CD4-positive, alpha-beta T cell (primary cell): ENCODE measurements around the gene FHOD3. TPM values are rescaled to one million over a fixed set of nuclear protein-coding genes. Genes with fewer than 3 reads are reported as not detected.

Experiments
- ATAC-seq: fragments of 200-7000 bp; cut with Tn5 transposase; one replicate; pipeline ENCODE4 v1.10.0; 2022; ENCODE audit warnings: mild to moderate bottlenecking; ENCODE audit not compliant: poor library complexity
- CTCF ChIA-PET: fragments of 350-600 bp; sonication (Branson Sonifier 250); formaldehyde crosslinking; loops from one replicate; lab custom pipeline; 2021; ENCODE audit warnings: antibody characterized with exemption, inconsistent platforms; lab: Charles Lee
- POLR2A ChIA-PET: fragments of 350-600 bp; sonication (Branson Sonifier 250); formaldehyde crosslinking; loops from one replicate; lab custom pipeline; 2021; ENCODE audit warnings: antibody characterized with exemption, inconsistent platforms; lab: Charles Lee
- DNase-seq, 14 experiments: peaks; one replicate each; pipeline ENCODE4 v3.0.0-alpha.2; 2013 to 2020; ENCODE audit warnings: mixed read lengths in 2 of 14
- H3K27ac ChIP-seq, 2 donors: one replicate each; pipeline versions ENCODE4 v1.5.1 to v1.7.0; 2013; ENCODE audit warnings: low read length in 2 of 2, low read depth in 1 of 2, mild to moderate bottlenecking in 1 of 2
- H3K27me3 ChIP-seq, 2 experiments: 1 replicate in 1 of 2; 2 replicates in 1 of 2; pipeline versions ENCODE4 v1.6.1 to v1.7.0; 2013; ENCODE audit warnings: low read length in 2 of 2, control low read depth in 1 of 2, mild to moderate bottlenecking in 1 of 2, moderate library complexity in 1 of 2; ENCODE audit not compliant: insufficient read depth in 2 of 2, control insufficient read depth in 1 of 2
- H3K36me3 ChIP-seq: one replicate; pipeline ENCODE4 v1.6.1; 2013; ENCODE audit warnings: low read length, control low read depth; ENCODE audit not compliant: insufficient read depth
- H3K4me1 ChIP-seq: one replicate; pipeline ENCODE4 v1.6.1; 2013; ENCODE audit warnings: low read length, control low read depth; ENCODE audit not compliant: insufficient read depth
- H3K4me3 ChIP-seq: one replicate; pipeline ENCODE4 v1.5.1; 2013; ENCODE audit warnings: mild to moderate bottlenecking, low read length, moderate library complexity
- H3K9me3 ChIP-seq, 2 experiments: 1 replicate in 1 of 2; 2 replicates in 1 of 2; pipeline versions ENCODE4 v1.6.1 to v1.7.0; 2013; ENCODE audit warnings: low read length in 2 of 2, mild to moderate bottlenecking in 2 of 2, control low read depth in 1 of 2, moderate library complexity in 1 of 2; ENCODE audit not compliant: control insufficient read depth in 1 of 2, insufficient read depth in 1 of 2
- H3K27ac Mint-ChIP-seq: one replicate; pipeline ENCODE4 v1.8.0; 2020; ENCODE audit warnings: mixed read lengths
- H3K27me3 Mint-ChIP-seq: one replicate; pipeline ENCODE4 v1.8.0; 2021; ENCODE audit warnings: mixed read lengths
- H3K36me3 Mint-ChIP-seq: one replicate; pipeline ENCODE4 v1.8.0; 2021; ENCODE audit warnings: low read depth, mixed read lengths
- H3K4me1 Mint-ChIP-seq: one replicate; pipeline ENCODE4 v1.8.0; 2021; ENCODE audit warnings: low read depth, mixed read lengths
- H3K4me3 Mint-ChIP-seq: one replicate; pipeline ENCODE4 v1.8.0; 2020; ENCODE audit warnings: mild to moderate bottlenecking, mixed read lengths
- H3K9me3 Mint-ChIP-seq: one replicate; pipeline ENCODE4 v1.8.0; 2020; ENCODE audit warnings: mixed read lengths
- CTCF ChIP-seq: fragments of 200-600 bp; IDR thresholded peaks from one replicate; pipeline ENCODE4 v1.8.0; 2022; ENCODE audit warnings: antibody characterized with exemption, mild to moderate bottlenecking
- intact Hi-C, 2 experiments: fragments of 100-400 bp; cut with DNase I in 1 of 2; cut with micrococcal nuclease in 1 of 2; formaldehyde crosslinking; loops; one replicate each; pipeline versions ENCODE4 v1.15.1 to v1.9.0; 2023 to 2025; cut with DNase I, micrococcal nuclease
- total RNA-seq, 174 experiments: library from RNA in 2 of 174; stranded (reverse) in 2 of 174; gene quantifications; one replicate each; pipeline ENCODE4 v1.2.3 and lab custom pipeline; 2021 to 2026

Gene FHOD3
- total RNA-seq, 2 experiments from 2014 or later = not detected

- CTCF ChIA-PET = no interaction called here
- H3K36me3 ChIP-seq = no peaks in the 10 kb centered on the region
- intact Hi-C loops = no loop called here
Measured at GRCh38 chr18:36629836-36630235, 332.3 kb downstream of the FHOD3 start.

DNA sequence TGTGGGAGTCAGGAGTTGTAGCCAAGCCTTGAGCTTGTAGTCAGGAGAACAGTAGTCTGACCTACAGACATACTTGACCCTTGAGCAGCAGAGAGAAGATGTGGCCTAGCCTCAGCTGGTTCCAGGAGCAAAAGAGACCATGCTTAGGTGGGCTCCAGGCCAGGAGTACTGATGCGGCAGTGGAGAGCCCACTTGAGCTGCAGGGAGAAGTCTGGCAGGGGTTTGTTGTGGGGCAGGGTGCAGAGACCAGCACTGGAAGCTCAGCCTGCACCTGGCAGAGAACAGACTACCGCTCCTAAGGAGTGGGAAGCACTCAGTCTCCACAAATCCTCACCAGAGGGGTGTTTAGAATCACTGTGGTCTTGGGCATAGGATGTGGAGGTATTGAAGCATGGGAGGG, 333.4 kb downstream of the FHOD3 start:
- H3K36me3 Mint-ChIP-seq = no peaks in the 10 kb centered on the region

More at GRCh38 chr18:36629836-36630235, 332.3 kb downstream of the FHOD3 start:
- Mint-ChIP-seq H3K4me1 (no peaks in the 10 kb centered on the region), H3K27ac (no peak overlapping the region), H3K9me3 (no peaks in the 10 kb centered on the region), H3K27me3 (peaks cover 2% of the 10 kb centered on the region), H3K36me3 (no peaks in the 10 kb centered on the region), H3K4me3 (no peak overlapping the region)
- H3K27me3 ChIP-seq = peaks cover 0 to 2% of the 10 kb centered on the region in 2 experiments
- no peaks in the 10 kb centered on the region for H3K4me1 ChIP-seq
- peaks cover 0 to 6% of the 10 kb centered on the region in 2 experiments for H3K9me3 ChIP-seq
- DNase-seq (no peak), ATAC-seq (no peak)
- no peak overlapping the region for H3K4me3 ChIP-seq
- POLR2A ChIA-PET = no interaction called here
- TF ChIP-seq CTCF = no peak
- no peak overlapping the region for H3K27ac ChIP-seq

GRCh38 chr18:36633961-36634412, 336.5 kb downstream of the FHOD3 start:
- H3K27me3 Mint-ChIP-seq = peaks cover 5% of the 10 kb centered on the region
- POLR2A ChIA-PET = no interaction called here

More for the DNA sequence above, 333.4 kb downstream of the FHOD3 start:
- intact Hi-C loops = no loop called here
- Histone ChIP-seq H3K27me3 (peaks cover 0 to 2% of the 10 kb centered on the region in 2 experiments), H3K4me3 (no peak overlapping the region), H3K27ac (no peak overlapping the region), H3K4me1 (no peaks in the 10 kb centered on the region), H3K36me3 (no peaks in the 10 kb centered on the region), H3K9me3 (no peaks in the 10 kb centered on the region)
- Mint-ChIP-seq H3K9me3 (no peaks in the 10 kb centered on the region), H3K4me3 (no peak overlapping the region), H3K27me3 (peaks cover 5% of the 10 kb centered on the region), H3K27ac (no peak overlapping the region), H3K4me1 (no peaks in the 10 kb centered on the region)
- CTCF ChIA-PET = no interaction called here
- no peak for TF ChIP-seq CTCF
- ATAC-seq = no peak
- POLR2A ChIA-PET = no interaction called here
- no peak for DNase-seq

More at GRCh38 chr18:36633961-36634412, 336.5 kb downstream of the FHOD3 start:
- no peak overlapping the region for H3K27ac Mint-ChIP-seq
- CTCF ChIA-PET = no interaction called here
- H3K4me3 Mint-ChIP-seq = no peak overlapping the region
- Histone ChIP-seq H3K4me3 (no peak overlapping the region), H3K27ac (no peak overlapping the region), H3K4me1 (no peaks in the 10 kb centered on the region), H3K9me3 (no peaks in the 10 kb centered on the region), H3K36me3 (no peaks in the 10 kb centered on the region), H3K27me3 (peaks cover 0 to 2% of the 10 kb centered on the region in 2 experiments)
- no peaks in the 10 kb centered on the region for H3K9me3 Mint-ChIP-seq
- TF ChIP-seq CTCF = no peak
- intact Hi-C loops = no loop called here
- no peak for DNase-seq
- H3K4me1 Mint-ChIP-seq = no peaks in the 10 kb centered on the region
- no peaks in the 10 kb centered on the region for H3K36me3 Mint-ChIP-seq
- ATAC-seq = no peak
